GM23248 (cell line): ENCODE results near the gene PDE8B. TPM values are rescaled to one million over a fixed set of nuclear protein-coding genes. Genes with fewer than 3 reads are reported as not detected.

Source experiments
- DNase-seq: peaks from one replicate; pipeline ENCODE4 v3.0.0-alpha.2; 2015
- H2AFZ ChIP-seq: fragments of 200-600 bp; sonication (generic); 2 replicates; pipeline ENCODE4 v1.6.1; 2016; ENCODE audit warnings: antibody characterized with exemption
- H3F3A ChIP-seq: fragments of 200-600 bp; sonication (generic); 2 replicates; pipeline ENCODE4 v1.6.1; 2016; ENCODE audit warnings: mild to moderate bottlenecking, antibody characterized with exemption, mixed run types; ENCODE audit not compliant: insufficient read depth
- H3K27ac ChIP-seq: fragments of 200-600 bp; sonication (generic); 2 replicates; pipeline ENCODE4 v1.5.1; 2016; ENCODE audit warnings: mild to moderate bottlenecking
- H3K27me3 ChIP-seq: fragments of 200-600 bp; sonication (generic); replicated peaks from 2 replicates; pipeline ENCODE4 v1.6.1; 2016; ENCODE audit warnings: mild to moderate bottlenecking; ENCODE audit not compliant: insufficient read depth
- H3K36me3 ChIP-seq: fragments of 200-600 bp; sonication (generic); 2 replicates; pipeline ENCODE4 v1.6.1; 2016; ENCODE audit warnings: low read depth, mild to moderate bottlenecking
- H3K4me1 ChIP-seq: fragments of 200-600 bp; sonication (generic); 2 replicates; pipeline ENCODE4 v1.6.1; 2016; ENCODE audit warnings: mild to moderate bottlenecking; ENCODE audit not compliant: insufficient read depth
- H3K4me2 ChIP-seq: fragments of 200-600 bp; sonication (generic); one replicate; pipeline ENCODE4 v1.6.1; 2016; ENCODE audit warnings: mild to moderate bottlenecking; ENCODE audit not compliant: unreplicated experiment
- H3K4me3 ChIP-seq: fragments of 200-600 bp; sonication (generic); 2 replicates; pipeline ENCODE4 v1.5.1; 2016; ENCODE audit warnings: mild to moderate bottlenecking
- H3K79me2 ChIP-seq: fragments of 200-600 bp; sonication (generic); 2 replicates; pipeline ENCODE4 v1.6.1; 2016; ENCODE audit warnings: mild to moderate bottlenecking; ENCODE audit not compliant: insufficient read depth
- H3K9ac ChIP-seq: fragments of 200-600 bp; sonication (generic); 2 replicates; pipeline ENCODE4 v1.6.1; 2016; ENCODE audit warnings: mild to moderate bottlenecking
- H3K9me2 ChIP-seq: fragments of 200-600 bp; sonication (generic); 2 replicates; pipeline ENCODE4 v1.6.1; 2016; ENCODE audit warnings: mixed run types, mild to moderate bottlenecking, moderate library complexity; ENCODE audit not compliant: insufficient read depth
- H3K9me3 ChIP-seq: fragments of 200-600 bp; sonication (generic); one replicate; pipeline ENCODE4 v1.6.1; 2017; ENCODE audit warnings: low read depth
- H4K20me1 ChIP-seq: fragments of 200-600 bp; sonication (generic); 2 replicates; pipeline ENCODE4 v1.6.0; 2016; ENCODE audit not compliant: insufficient read depth
- EZH2 ChIP-seq: fragments of 200-600 bp; sonication (generic); IDR thresholded peaks from 2 replicates; pipeline ENCODE4 v1.6.1; 2018; ENCODE audit warnings: antibody characterized with exemption, mild to moderate bottlenecking; ENCODE audit not compliant: insufficient read depth, poor library complexity, severe bottlenecking
- EZH2phosphoT487 ChIP-seq: fragments of 200-600 bp; sonication (generic); IDR thresholded peaks from 2 replicates; pipeline ENCODE4 v1.6.1; 2018; ENCODE audit warnings: antibody characterized with exemption, moderate library complexity, mild to moderate bottlenecking, low read depth; ENCODE audit not compliant: insufficient read depth
- WGBS, 2 experiments: methylation state at CpG; one replicate each; pipeline ENCODE4 v1.1.6; 2015 to 2017; ENCODE audit warnings: low lambda C conversion rate in 2 of 2, low coverage in 1 of 2; ENCODE audit errors: missing lambda C conversion rate in 2 of 2; 5-methylcytosine and 5-hydroxymethylcytosine counted together
- in situ Hi-C: fragments of 300-500 bp; cut with MboI; formaldehyde crosslinking; loops from 2 replicates; pipeline ENCODE4 v1.15.0; 2020
- polyA plus RNA-seq: library from polyadenylated mRNA; unstranded; fragments of >200 nt; fragmentation: Nextera tagmentation; extraction: Ambion mirVana; gene quantifications from 2 replicates; pipeline ENCODE4 v1.2.1, GENCODE V29; 2016
- total RNA-seq: library from RNA; depleted of rRNA; stranded (reverse); fragments of >200 nt; shearing (Covaris generic); gene quantifications from 2 replicates; pipeline ENCODE4 v1.2.3, GENCODE V29; 2014

The PDE8B gene
- total and polyA plus RNA-seq, 2 experiments from 2014 or later: 0.40 TPM; not detected in 1

GRCh38 chr5:77266291-77266690, 55.8 kb downstream of the PDE8B start:
- Histone ChIP-seq H3K4me3 (no peak overlapping the region), H4K20me1 (no peaks in the 10 kb centered on the region), H3K9me3 (no peaks in the 10 kb centered on the region), H3K36me3 (no peaks in the 10 kb centered on the region), H3K9ac (no peak overlapping the region), H3K27me3 (no peaks in the 10 kb centered on the region), H2AFZ (no peak overlapping the region), H3K9me2 (no peaks in the 10 kb centered on the region), H3F3A (no peaks in the 10 kb centered on the region), H3K4me2 (no peak overlapping the region), H3K79me2 (no peaks in the 10 kb centered on the region), H3K4me1 (peaks cover 8% of the 10 kb centered on the region), H3K27ac (no peak overlapping the region)
- 49 to 53% methylated on average over 2 of the region's 2 CpGs for WGBS, 2 experiments
- DNase-seq: peak; percentile 61
- TF ChIP-seq EZH2phosphoT487 (no peak), EZH2 (no peak)
- in situ Hi-C loops: no loop called here

GRCh38 chr5:77267496-77267895, 57.0 kb downstream of the PDE8B start:
- no peak overlapping the region for H3K4me3 ChIP-seq
- peaks cover 8% of the 10 kb centered on the region for H3K4me1 ChIP-seq
- H3K9me2 ChIP-seq: no peaks in the 10 kb centered on the region
- H4K20me1 ChIP-seq: no peaks in the 10 kb centered on the region
- H2AFZ ChIP-seq: no peak overlapping the region
- no peaks in the 10 kb centered on the region for H3F3A ChIP-seq
- no peak overlapping the region for H3K27ac ChIP-seq
- H3K27me3 ChIP-seq: no peaks in the 10 kb centered on the region
- no peak overlapping the region for H3K4me2 ChIP-seq
- TF ChIP-seq EZH2 (no peak), EZH2phosphoT487 (no peak)
- H3K9me3 ChIP-seq: no peaks in the 10 kb centered on the region
- H3K79me2 ChIP-seq: no peaks in the 10 kb centered on the region
- no peaks in the 10 kb centered on the region for H3K36me3 ChIP-seq
- DNase-seq: no peak
- in situ Hi-C loops: no loop called here
- 97 to 98% methylated on average over 3 of the region's 3 CpGs for WGBS, 2 experiments
- H3K9ac ChIP-seq: no peak overlapping the region

DNA sequence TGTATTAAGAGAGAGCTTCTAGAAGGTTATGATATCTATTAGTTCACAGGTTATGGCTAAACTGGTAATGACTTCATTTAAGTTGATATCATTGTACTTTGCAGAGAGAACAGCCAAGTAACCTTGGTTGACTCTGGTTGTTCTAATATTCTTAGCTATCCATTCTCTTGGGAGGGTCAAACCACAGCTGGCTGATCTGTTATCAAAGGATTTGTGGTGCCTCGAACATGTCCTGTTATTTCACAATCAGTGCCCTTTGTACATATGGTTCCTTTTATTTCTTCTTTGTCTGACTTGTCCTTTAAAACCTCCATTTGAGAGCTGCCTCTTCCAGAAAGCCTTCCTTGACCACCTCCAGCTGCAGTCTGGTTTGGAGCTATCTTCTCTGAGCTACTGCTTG, 61.7 kb downstream of the PDE8B start:
- Histone ChIP-seq H3K9me2 (no peaks in the 10 kb centered on the region), H3K4me3 (no peak overlapping the region), H3K79me2 (no peaks in the 10 kb centered on the region), H3K27ac (no peak overlapping the region), H3K9me3 (no peaks in the 10 kb centered on the region), H3F3A (no peaks in the 10 kb centered on the region), H4K20me1 (no peaks in the 10 kb centered on the region), H3K36me3 (no peaks in the 10 kb centered on the region), H3K9ac (no peak overlapping the region), H3K27me3 (no peaks in the 10 kb centered on the region), H2AFZ (no peak overlapping the region), H3K4me2 (no peak overlapping the region), H3K4me1 (no peaks in the 10 kb centered on the region)
- in situ Hi-C loops: no loop called here
- 0 to 4% methylated on average over 1 of the region's 1 CpG for WGBS, 2 experiments
- DNase-seq: peak; percentile 9
- no peak for TF ChIP-seq EZH2
- no peak for TF ChIP-seq EZH2phosphoT487

GRCh38 chr5:77277759-77278158, 67.3 kb downstream of the PDE8B start:
- no peaks in the 10 kb centered on the region for H3K9me3 ChIP-seq
- H2AFZ ChIP-seq: no peak overlapping the region
- H3K4me2 ChIP-seq: no peak overlapping the region
- peaks cover 8% of the 10 kb centered on the region; the same call in 1 of the 2 replicates for H3F3A ChIP-seq
- DNase-seq: no peak
- H3K27ac ChIP-seq: no peak overlapping the region
- TF ChIP-seq EZH2phosphoT487 (no peak), EZH2 (no peak)
- WGBS, 2 experiments: 91 to 93% methylated on average over 4 of the region's 4 CpGs
- in situ Hi-C loops: no loop called here
- H3K36me3 ChIP-seq: no peaks in the 10 kb centered on the region
- H3K27me3 ChIP-seq: no peaks in the 10 kb centered on the region
- no peaks in the 10 kb centered on the region for H3K9me2 ChIP-seq
- H4K20me1 ChIP-seq: no peaks in the 10 kb centered on the region
- H3K9ac ChIP-seq: no peak overlapping the region
- H3K79me2 ChIP-seq: no peaks in the 10 kb centered on the region
- H3K4me3 ChIP-seq: no peak overlapping the region
- H3K4me1 ChIP-seq: peaks cover 5% of the 10 kb centered on the region

DNA sequence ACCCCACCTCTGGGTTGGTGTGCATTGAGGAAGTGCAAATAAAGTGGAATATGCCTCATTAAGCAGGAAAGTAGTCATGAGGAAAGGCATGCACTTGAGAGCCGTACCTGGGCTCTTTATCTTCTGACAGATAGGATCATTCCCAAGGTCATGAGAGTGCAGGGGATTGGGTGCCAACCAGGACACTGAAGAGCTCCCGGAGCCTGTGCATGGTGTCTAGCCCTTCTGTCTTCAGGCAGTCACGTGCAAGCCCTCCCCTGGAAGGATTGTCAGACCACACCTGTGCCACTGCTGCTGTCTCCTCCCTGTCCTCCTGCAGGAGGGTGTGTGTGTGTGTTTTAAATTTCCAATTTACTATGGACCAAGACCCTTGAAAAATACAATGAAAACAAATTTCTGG, 69.6 kb downstream of the PDE8B start:
- WGBS, 2 experiments: 88 to 95% methylated on average over 3 of the region's 3 CpGs
- Histone ChIP-seq H3K4me3 (no peak overlapping the region), H4K20me1 (no peaks in the 10 kb centered on the region), H3F3A (peaks cover 14% of the 10 kb centered on the region; the same call in 1 of the 2 replicates), H3K79me2 (no peaks in the 10 kb centered on the region), H3K4me2 (no peak overlapping the region), H3K27ac (no peak overlapping the region), H3K27me3 (no peaks in the 10 kb centered on the region), H3K9ac (no peak overlapping the region), H3K9me2 (no peaks in the 10 kb centered on the region), H2AFZ (no peak overlapping the region), H3K4me1 (peaks cover 9% of the 10 kb centered on the region), H3K9me3 (no peaks in the 10 kb centered on the region), H3K36me3 (no peaks in the 10 kb centered on the region)
- no peak for DNase-seq
- in situ Hi-C loops: no loop called here
- TF ChIP-seq EZH2: no peak
- TF ChIP-seq EZH2phosphoT487: no peak
